Measurements from ENCODE around the gene ZNF487. TPM values are rescaled to one million over a fixed set of nuclear protein-coding genes. Genes with fewer than 3 reads are reported as not detected.

Gene ZNF487
- total and polyA plus RNA-seq, 2 donors (not counting 1 experiment from before 2014, with no cell fraction given): 9.8 to 14.8 TPM

- H3K4me1 ChIP-seq (ENCODE audit: control insufficient read depth in 2 of 2, insufficient read depth in 2 of 2, low read length in 2 of 2): peaks cover 11 to 15% of the 10 kb centered on the region in 2 donors
- ChIA-PET CTCF (interaction anchor here (0.6 to 0.7 kb wide), 3 partner anchors 48 to 178 kb away, joined by 3 to 4 read pairs (median 3); no protein-coding TSS in a partner anchor), POLR2A (no interaction called here)
- DNase-seq: no peak
- no peak for ATAC-seq (ENCODE audit: low read depth)
- WGBS (ENCODE audit: insufficient coverage): 24% methylated on average over 3 of the region's 5 CpGs
- peaks cover 20 to 64% of the 10 kb centered on the region in 2 experiments for H3K36me3 ChIP-seq (replicated peaks in 1 of 2; ENCODE audit: control extremely low read depth in 1 of 2, control insufficient read depth in 1 of 2, extremely low read depth in 1 of 2, insufficient read depth in 2 of 2, low read length in 1 of 2)
- Mint-ChIP-seq H3K4me3 (no peak overlapping the region), H3K27me3 (no peaks in the 10 kb centered on the region), H3K9me3 (ENCODE audit: insufficient read depth) (no peaks in the 10 kb centered on the region), H3K27ac (peak overlapping the region; percentile 60), H3K4me1 (peaks cover 42% of the 10 kb centered on the region)
- H3K27me3 ChIP-seq (replicated peaks in 1 of 4; ENCODE audit: control extremely low read depth in 1 of 4, control insufficient read depth in 3 of 4, insufficient read depth in 4 of 4, low read length in 3 of 4): no peaks in the 10 kb centered on the region
- no peak overlapping the region for H2AFZ ChIP-seq (ENCODE audit: insufficient read depth, low read depth, low read length, poor library complexity, severe bottlenecking)
- H3K27ac ChIP-seq (ENCODE audit: low read length in 2 of 2): peak overlapping the region in 1 of 2 donors; percentile 50
- H3K4me2 ChIP-seq (replicated peaks; ENCODE audit: low read depth, low read length, poor library complexity, severe bottlenecking): no peak overlapping the region
- H3K9ac ChIP-seq (ENCODE audit: low read length): no peak overlapping the region
- intact Hi-C loops (cut with micrococcal nuclease): no loop called here
- peaks cover 43% of the 10 kb centered on the region for H3K79me2 ChIP-seq (ENCODE audit: control insufficient read depth, insufficient read depth, low read length)
- H4K20me1 ChIP-seq (ENCODE audit: control insufficient read depth, insufficient read depth, low read length, poor library complexity, severe bottlenecking): peaks cover 75% of the 10 kb centered on the region
- H3K9me3 ChIP-seq (ENCODE audit: control extremely low read depth in 1 of 3, control insufficient read depth in 2 of 3, insufficient read depth in 1 of 3, low read length in 2 of 3): no peaks in the 10 kb centered on the region
- no peak for TF ChIP-seq CTCF (IDR thresholded peaks at IDR 0.05)
- no peak for TF ChIP-seq EZH2 (IDR thresholded peaks at IDR 0.05; ENCODE audit: borderline replicate concordance, insufficient read depth, low read depth, low read length, poor library complexity, severe bottlenecking)
- no peak overlapping the region for H3K4me3 ChIP-seq (ENCODE audit: control extremely low read depth in 1 of 5, extremely low read depth in 1 of 5, insufficient read depth in 1 of 5, low read depth in 2 of 5, low read length in 4 of 5)
These were observed 49.3 kb upstream of the ZNF487 start for GRCh38 chr10:43387678-43388032.

- Mint-ChIP-seq H3K27ac (no peak overlapping the region), H3K27me3 (no peaks in the 10 kb centered on the region), H3K4me3 (no peak overlapping the region), H3K4me1 (peaks cover 56% of the 10 kb centered on the region), H3K9me3 (ENCODE audit: insufficient read depth) (no peaks in the 10 kb centered on the region)
- TF ChIP-seq EZH2 (IDR thresholded peaks at IDR 0.05; ENCODE audit: borderline replicate concordance, insufficient read depth, low read depth, low read length, poor library complexity, severe bottlenecking): no peak
- no peak for TF ChIP-seq CTCF (IDR thresholded peaks at IDR 0.05)
- no peak overlapping the region for H3K9ac ChIP-seq (ENCODE audit: low read length)
- ATAC-seq (ENCODE audit: low read depth): no peak
- H3K79me2 ChIP-seq (ENCODE audit: control insufficient read depth, insufficient read depth, low read length): peaks cover 64% of the 10 kb centered on the region
- H3K4me3 ChIP-seq (ENCODE audit: control extremely low read depth in 1 of 5, extremely low read depth in 1 of 5, insufficient read depth in 1 of 5, low read depth in 2 of 5, low read length in 4 of 5): no peak overlapping the region
- POLR2A ChIA-PET: interaction anchor here (2.5 kb wide), 1 partner anchor 18 kb away, joined by 6 read pairs; no protein-coding TSS in a partner anchor
- H3K9me3 ChIP-seq (ENCODE audit: control extremely low read depth in 1 of 3, control insufficient read depth in 2 of 3, insufficient read depth in 1 of 3, low read length in 2 of 3): no peaks in the 10 kb centered on the region
- H2AFZ ChIP-seq (ENCODE audit: insufficient read depth, low read depth, low read length, poor library complexity, severe bottlenecking): no peak overlapping the region
- CTCF ChIA-PET: interaction anchor here (1.4 to 2.3 kb wide), 3 partner anchors 11 to 18 kb away, joined by 7 to 8 read pairs (median 7); no protein-coding TSS in a partner anchor
- peaks cover 83% of the 10 kb centered on the region for H4K20me1 ChIP-seq (ENCODE audit: control insufficient read depth, insufficient read depth, low read length, poor library complexity, severe bottlenecking)
- 89% methylated on average over 3 of the region's 3 CpGs for WGBS (ENCODE audit: insufficient coverage)
- no peak overlapping the region for H3K27ac ChIP-seq (ENCODE audit: low read length in 2 of 2)
- H3K4me1 ChIP-seq (ENCODE audit: control insufficient read depth in 2 of 2, insufficient read depth in 2 of 2, low read length in 2 of 2): peaks cover 19 to 30% of the 10 kb centered on the region in 2 donors
- no peak for DNase-seq
- H3K27me3 ChIP-seq (replicated peaks in 1 of 4; ENCODE audit: control extremely low read depth in 1 of 4, control insufficient read depth in 3 of 4, insufficient read depth in 4 of 4, low read length in 3 of 4): no peaks in the 10 kb centered on the region
- H3K4me2 ChIP-seq (replicated peaks; ENCODE audit: low read depth, low read length, poor library complexity, severe bottlenecking): no peak overlapping the region
- intact Hi-C loops (cut with micrococcal nuclease): loop anchor here (2.0 kb wide), 1 partner anchor 15 kb away; no protein-coding TSS in a partner anchor
- peaks cover 24 to 81% of the 10 kb centered on the region in 2 experiments for H3K36me3 ChIP-seq (replicated peaks in 1 of 2; ENCODE audit: control extremely low read depth in 1 of 2, control insufficient read depth in 1 of 2, extremely low read depth in 1 of 2, insufficient read depth in 2 of 2, low read length in 1 of 2)
These were observed 47.0 kb upstream of the ZNF487 start for GRCh38 chr10:43389867-43390266.

Measured in B cell (primary cell).